CD4-positive, alpha-beta T cell treated with Interleukin-17A for 4 hours (primary cell): ENCODE data around the gene MXRA7.

ENCODE experiments used
- DNase-seq: peaks from one replicate; pipeline ENCODE4 v3.0.0-alpha.2; 2020; ENCODE audit warnings: mixed read lengths

MXRA7 gene

DNA sequence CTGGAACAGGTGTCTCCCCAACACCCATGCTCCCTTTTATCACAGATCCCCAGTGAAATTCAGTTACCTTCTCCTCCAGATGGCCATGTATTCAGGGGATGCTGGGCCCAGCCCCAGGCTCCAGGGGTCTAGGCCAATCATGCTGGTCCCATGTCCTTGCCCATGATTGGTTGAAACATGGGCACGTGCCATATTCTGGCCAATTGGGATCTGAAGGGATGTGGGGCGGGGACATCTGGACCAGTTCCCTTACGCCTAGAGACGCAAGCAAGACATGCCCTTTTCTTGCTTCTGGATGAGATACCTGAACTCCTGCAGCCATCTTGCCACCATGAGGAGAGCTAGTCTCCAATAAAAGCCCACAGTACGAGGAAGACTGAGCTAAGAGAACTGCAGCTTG, 36.2 kb downstream of the MXRA7 start:
- no peak for DNase-seq

DNA sequence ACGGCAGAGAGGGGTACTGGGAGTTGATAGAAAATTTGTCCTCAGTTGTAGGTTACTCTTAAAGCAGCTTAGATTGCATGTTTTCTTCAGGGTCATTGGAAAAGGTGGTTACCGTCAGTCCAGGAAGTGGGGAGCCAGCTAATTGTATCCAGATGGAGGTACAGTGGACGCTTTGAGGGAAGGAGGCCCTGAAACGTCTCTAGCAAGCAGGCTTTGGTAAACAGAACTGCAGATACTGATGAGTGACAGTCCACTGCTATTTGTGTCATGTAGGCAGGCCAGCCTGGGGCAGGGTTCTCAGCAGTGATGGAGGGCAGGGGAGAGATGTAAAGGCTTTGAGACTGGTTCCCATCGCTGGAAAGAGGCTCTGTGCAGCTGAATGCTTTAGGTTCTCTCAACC, 37.0 kb downstream of the MXRA7 start:
- DNase-seq: no peak

DNA sequence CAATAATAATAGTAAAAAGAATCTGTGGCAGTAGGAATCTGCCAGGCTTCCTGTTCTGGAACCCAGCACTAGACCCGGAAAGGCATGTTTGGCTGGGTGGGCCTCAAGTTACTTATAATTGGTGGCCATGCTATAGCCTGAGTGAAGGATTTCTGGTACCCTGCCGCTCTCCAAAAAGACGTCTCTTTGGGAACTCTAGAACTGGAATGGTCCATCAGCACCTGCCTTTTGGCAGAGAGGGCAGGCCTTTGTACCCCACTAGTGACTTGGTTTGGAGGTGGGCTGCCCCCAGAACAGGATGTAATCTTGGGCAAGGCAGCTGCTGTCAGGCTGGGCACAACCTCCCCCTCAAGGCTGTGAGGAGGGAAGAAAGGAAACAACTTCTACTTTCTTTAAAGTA, 37.9 kb downstream of the MXRA7 start:
- no peak for DNase-seq

DNA sequence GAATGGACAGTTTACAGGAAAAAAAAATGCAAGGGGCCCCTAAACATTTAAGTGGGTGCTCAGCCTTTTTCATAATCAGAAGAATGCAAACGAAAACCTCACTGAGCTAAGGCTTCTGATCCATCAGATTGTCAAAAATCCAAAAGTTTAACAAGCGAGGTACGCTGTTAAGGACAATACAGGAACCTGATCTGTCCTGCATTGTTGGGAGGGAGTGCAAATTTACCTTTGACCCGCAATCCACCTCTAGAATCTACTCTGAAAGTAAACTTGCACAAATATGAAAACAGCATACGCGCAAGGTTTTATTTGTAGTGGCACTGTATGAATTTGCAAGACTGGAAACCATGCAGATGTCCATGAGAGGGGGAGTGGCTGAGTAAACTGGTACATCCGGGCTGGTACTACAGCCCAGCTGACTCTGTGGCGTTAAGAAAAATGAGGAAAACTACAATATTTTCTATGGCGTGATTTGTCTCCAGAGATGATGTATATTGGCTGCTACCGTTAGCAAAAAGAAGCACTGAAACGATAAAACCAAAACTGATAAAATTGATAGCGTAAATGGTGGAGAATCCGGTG, 38.4 kb downstream of the MXRA7 start:
- no peak for DNase-seq

DNA sequence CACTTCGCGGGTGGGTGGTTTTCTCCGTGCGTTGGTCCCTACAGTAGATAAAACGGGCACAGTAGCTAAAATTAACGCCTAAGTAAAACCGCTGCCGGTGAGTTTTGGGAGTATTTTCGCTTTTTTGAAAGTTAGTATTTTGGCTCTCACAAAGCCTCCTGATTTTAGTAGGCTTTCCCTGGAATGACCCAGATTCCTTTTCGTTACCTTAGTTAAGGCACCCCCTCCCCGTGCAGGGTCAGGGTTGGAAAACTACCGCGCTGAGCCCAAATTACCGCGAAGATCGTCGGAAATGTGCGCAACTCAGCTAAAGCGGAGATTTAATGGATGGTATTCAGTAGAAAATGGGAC, 38.9 kb downstream of the MXRA7 start:
- DNase-seq: no peak

DNA sequence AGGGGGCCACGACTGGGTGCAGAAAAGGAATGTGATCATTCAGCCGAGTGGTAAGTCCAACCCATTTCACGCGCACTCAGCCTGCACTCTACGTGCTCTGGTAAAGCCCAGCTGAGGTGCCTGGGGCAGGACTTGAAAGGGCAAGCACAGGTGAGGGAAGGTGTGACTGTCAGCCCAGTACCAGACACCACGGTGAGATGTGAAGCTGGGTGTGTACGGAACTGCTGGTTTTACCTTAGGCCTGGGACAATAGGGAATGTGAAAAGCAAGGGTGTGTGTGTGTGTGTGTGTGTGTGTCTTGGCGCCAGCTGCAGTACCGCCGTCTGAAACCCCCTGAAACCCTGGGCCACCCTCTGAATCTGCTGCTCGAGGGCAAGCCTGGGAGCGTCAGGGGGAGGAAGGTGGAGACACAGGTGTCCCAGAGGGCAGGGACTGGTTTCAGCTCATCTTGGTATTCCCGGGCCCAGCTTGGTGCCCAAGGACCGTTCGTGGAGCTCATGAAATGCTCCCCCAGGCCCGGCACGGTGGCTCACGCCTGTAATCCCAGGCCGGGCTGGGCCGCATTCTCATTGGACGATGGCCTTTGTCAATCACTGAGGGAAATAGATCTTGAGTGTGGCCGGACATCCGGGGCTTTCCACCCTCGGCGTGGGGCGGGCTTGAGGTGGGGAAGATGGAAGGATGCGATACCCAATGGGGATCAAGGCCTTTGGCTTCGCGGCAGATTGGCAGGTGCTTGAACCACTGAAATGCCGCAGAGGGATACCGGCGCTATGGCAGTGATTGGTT, 39.4 kb downstream of the MXRA7 start:
- DNase-seq: peak; percentile 98

DNA sequence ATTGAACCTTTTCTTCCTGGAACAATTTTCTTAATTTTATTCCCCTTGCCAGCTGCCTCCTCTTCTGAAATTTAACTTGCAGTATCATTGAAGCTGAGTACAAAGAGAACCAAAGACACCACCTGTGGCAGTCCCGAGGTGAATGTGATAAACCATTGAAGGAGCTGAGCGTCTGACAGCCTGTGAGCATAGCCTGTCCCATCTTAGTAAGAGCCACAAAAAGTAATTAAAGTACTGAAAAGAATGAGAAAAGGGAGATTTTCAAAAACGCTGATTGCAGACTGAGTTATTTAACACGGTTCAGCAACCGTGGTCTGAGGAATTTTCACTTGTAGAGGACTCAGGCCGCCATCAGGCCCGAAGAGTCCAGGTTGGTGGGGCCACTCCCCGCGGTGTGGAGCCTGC, 40.0 kb downstream of the MXRA7 start:
- DNase-seq: peak; percentile 21

DNA sequence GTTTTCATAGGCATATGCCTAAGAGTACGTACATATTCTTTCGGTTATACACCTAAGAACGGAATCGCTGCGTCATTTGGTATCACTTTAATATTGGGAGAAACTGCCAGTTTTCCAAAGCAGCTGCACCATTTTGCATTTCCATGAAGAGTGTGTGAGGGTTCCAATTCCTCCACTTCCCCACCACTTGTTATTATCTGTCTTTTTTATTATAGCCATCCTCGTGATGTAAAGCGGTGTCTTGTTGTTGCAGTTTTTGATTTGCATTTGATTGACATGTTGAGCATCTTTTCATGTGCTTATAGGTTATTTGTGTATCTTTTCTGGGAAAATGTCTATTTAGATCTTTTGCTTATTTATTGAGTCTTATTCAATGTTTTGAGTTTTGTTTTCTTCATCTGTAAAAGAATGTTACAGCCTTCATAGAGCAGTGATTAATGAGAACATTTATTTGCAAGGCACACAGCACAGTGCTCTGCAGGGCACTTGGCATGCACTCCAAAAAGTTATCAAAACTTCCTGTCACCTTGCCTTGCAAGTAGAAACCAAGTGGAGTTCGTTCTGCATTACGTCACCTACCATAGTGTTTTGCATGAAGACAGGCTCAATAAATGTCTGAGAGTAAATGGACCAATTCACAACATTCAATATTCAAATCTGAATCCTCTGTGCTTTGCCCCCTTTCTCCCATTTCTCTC, 40.6 kb downstream of the MXRA7 start:
- DNase-seq: peak; percentile 55

DNA sequence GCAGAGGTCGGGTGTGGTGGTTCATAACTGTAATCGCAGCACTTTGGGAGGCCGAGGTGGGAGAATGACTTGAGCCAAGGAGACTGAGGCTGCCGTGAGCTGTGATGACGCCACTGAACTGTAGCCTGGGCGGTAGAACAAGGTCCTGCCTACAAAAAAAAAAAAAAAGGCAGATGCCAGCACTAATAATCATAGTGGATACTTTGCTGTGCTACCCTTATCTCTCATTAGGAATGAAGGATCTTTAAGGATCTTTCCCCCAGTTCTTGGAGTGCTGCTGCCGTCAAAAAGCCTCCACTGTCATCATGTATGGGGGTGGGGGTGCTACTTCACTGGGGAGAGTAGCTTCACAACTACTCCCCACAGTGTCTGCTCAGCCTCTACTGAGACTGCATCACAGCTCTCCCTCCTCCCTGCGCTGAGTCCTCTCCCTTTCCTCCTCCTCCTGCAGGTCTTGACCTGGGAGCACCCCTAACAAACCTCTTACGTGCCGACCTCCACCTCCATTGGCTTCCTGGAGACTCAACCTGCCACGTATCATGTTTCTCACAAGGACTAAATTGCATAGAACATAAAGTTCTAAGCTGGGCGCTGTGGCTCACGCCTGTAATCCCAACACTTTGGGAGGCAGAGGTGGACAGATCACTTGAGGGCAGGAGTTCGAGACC, 42.8 kb downstream of the MXRA7 start:
- no peak for DNase-seq

DNA sequence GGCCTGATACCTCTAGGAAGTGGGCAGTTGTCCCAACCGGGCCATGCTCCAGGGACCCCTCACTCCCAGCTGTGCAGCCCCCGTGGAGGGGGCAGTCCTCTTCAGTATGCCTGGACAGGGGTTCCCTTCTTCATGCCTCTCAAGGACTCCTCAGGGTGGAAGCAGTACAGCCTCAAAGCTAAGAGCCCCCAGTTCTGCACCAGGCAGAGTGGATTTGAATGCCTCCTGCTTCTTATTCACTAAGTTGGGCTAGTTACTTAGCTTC, 43.3 kb downstream of the MXRA7 start:
- no peak for DNase-seq

DNA sequence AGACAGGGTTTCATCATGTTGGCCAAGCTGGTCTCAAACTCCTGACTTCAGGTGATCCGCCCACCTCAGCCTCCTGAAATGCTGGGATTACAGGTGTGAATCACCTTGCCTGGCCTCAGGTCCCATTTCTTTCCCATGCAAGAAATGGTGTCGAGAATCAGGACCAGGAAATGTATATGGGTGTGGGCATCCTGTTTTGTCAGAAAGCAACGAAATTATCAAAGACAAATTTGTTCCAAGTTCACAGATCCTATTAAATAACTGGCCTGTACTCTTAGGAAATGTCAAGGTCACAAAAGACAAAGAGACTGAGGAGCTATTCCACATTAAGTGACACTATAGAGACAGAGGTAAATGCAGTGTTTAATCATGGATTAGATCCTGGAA, 50.1 kb downstream of the MXRA7 start:
- no peak for DNase-seq

DNA sequence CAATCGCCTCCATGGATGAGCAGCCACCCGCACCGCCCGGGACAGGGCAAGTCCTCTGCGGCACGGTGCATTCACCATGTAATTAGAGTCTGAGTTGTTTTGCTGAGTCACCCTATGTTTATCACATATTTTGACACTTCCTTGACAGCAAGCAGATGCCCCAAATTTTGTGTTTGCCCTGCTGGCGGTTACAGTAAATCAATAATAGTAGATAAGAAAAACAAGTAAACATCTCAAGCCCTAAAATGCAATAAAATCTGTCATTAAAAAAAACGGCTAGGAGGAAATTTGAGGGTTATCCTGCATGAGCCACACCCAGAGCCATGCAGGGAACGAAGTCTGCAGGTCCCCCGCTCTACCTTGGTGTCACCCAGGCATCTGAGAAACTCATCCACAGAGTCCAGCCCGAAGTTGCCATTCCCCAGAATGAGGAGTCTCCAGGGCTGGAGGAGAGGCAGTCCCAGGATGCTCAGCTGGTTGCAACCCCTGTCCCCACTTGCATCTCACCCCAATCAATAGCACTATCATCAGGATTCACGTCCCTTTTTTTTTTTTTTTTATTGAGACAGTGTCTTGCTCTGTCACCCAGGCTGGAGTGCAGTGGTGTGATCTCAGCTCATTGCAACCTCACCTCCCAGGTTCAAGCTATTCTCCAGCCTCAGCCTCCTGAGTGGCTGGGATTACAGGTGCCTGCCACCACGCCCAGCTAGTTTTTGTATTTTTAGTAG, 50.7 kb downstream of the MXRA7 start:
- DNase-seq: peak; percentile 60

DNA sequence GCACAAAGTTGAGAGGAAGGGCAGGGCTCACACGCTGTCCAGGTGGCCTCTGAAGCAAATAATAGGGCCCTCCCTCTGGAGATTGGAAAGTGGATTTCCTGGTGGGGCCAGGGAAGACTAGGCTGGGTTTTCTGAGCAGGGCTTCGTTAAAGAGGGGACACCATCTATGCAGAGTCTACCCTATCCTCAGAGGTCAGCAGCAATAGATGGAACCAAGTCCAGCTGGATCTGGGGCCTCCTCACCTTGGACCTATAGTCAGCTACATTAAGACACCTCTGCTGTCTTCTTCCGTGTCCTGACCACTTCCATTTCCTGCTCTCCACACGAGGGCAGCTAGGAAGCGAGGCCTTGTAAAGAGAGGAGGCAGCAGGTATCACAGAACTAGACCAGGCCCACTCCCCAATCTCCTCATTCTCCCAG, 52.5 kb downstream of the MXRA7 start:
- peak; percentile 20 for DNase-seq

DNA sequence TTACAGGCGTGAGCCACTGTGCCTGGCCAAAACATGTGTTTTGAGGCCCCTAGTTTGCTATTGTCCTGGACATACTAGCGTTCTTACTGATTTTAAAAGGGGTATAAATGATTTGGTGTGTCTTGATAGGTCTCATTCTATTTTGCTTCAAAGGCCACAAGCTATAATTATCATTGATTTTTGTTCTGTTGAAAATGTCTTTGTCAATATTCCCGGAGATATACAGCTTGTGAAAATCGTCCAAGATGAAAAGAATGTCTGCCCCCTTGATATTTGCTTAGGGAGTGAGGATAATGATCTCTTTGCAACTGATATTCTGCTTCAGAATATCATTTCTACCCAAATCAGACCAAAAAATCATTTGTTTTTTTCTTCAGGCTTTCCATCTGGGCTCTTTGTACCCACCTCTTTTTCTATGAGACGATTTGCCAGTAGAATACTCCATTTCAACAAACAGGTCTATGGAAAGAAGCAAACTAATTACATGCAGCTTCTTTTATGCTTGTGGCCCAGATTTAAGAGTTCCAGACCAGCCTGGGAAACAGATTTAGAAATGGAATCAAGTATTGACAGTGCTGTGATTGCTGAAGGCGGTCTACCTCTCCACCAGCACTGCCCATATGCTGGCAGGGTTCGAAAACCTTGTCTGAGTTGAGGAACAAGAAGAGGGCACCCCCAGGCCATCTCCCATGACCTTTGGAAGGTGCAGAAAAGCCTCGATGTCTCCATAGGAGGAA, 53.1 kb downstream of the MXRA7 start:
- no peak for DNase-seq

DNA sequence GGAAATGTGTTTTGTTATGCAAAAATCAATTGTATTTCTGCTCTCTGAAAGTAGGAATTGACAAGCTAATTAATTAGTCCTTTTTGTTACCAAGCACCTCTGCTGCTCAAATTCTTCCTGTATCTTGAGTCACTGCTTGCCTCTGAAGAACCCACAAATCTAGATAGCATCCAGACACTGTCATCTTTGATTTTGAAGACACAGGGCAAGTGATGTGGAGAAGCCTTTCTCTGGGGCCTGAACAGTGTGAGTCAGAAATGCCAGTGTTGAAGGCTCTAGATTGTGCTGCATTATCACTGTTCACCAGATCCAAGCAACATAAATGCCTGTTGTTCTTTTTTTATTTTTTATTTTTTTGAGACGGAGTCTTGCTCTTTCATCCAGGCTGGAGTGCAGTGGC, 56.4 kb downstream of the MXRA7 start:
- peak; percentile 23 for DNase-seq

DNA sequence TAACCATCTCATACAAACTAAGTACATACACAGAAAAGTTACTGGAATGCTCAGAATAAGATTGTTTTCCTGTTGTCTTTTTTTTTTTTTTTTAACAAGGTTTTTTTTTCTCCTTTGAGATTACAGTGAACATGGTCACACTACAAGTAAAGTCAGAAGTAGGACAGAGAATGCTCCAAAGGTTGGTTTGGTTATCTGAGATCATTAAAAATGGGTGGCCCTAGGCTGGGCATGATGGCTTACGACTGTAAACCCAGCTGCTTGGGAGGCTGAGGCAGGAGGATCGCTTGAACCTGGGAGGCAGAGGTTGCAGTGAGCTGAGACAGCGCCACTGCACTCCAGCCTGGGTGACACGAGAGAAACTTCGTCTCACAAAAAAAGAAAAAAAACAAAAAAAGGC, 60.3 kb downstream of the MXRA7 start:
- DNase-seq: no peak

DNA sequence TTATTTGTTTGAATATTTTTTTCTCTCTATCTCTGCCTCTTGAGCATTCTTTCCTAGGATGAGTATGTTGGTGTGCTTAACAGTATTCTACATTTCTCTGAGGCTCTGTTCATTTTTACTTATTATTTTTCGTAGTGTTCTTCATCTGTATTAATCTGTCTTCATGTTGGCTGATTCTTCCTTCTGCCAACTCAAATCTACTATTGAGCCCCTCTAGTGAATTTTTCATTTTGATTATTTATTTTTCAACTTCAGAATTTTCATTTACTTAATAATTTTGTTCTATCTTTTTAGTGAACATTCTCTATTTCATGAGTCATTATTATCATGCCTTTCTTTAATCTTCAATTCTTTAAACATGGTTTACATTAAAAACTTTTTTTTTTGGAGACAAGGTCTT, 64.1 kb downstream of the MXRA7 start:
- DNase-seq: no peak

DNA sequence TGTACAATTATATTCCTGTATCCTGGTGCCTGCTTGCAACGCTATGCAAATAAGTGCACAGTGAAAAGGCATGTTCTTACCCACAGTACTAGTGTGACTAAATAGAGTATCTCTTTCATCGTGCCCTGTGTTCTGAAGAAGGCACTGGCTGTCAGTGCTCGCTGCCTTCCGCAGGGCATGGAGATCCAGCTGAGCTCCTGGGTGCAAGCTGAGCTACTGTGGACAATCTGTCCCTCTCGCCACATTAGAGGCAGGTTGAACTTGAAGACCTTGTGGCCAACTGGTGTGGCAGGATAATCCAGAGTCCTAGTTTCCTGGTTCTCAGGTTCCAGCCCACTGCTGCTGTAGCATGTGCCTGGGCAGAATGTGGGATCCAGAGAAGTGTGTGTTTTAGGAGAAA, 65.3 kb downstream of the MXRA7 start:
- no peak for DNase-seq

DNA sequence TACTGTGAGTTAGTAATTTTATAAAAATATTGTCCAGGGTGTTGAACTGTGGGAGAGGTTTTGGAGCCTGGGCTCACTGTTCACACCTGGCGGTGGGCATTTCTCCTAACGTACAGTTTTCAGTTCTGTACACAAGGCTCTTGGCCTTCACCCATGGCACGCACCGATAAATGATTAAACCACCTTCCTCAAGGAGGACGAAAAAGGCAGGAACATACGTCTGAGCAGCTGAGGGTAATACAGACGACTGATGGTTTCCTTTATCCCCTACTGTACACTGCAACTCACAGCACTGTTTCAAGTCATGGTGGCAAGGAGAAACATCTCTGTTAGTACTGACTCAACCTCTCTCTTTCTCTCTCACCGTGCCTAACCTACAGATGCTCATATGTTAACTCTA, 65.8 kb downstream of the MXRA7 start:
- DNase-seq: no peak

DNA sequence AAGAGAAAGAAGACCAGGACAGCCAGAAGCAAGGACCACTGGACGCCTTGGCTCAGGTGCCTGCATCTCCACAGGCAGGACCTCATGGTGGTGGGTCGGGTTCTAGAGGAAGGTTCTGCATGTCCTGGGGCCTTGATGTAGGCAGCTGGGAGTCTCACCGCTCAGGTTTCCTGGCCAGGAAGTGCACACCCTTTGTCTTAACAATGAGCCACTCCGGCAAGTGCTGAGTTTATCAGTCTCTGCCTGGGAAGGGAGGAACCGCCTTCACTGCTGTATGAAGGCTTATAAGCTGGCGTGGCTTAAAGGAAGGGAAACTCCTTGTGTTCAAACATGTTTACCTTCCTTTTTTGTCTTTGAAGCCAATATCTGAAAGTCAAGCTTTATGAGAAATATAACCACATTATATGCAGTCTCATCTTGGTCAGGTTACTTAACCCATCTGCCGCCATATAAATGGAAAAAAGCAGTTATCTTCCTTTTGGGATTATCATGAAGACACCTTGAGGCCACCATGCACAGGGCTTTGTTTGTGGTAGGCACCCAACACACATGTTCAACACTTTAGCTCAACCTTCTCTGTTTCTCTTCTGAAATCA, 67.1 kb downstream of the MXRA7 start, which contains the start of gene ST6GALNAC1:
TSS of gene ST6GALNAC1 (minus strand) at position 205 of the 596 bp plus-strand sequence. CDS start at position 86, 119 bp downstream.
- DNase-seq: peak; percentile 72

DNA sequence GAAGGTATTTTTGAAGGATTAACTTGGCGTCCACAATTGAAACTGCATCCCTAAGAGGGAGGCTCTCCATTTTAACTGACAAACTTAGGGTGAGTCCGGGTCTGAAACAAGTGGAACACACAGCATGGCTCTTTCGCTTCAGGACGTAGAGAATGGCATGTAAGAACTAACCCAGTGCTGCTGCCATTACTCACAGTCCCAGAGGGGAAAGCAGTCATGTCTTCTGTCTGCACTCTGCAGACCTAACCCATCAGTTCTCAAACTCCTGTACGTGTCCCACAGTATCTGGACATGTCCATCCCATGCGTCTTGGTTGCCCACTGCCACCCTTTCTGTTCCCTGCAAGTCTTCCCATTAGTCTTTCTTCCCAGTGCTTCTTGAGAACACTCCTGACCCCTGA, 67.8 kb downstream of the MXRA7 start:
- DNase-seq: peak; percentile 24

DNA sequence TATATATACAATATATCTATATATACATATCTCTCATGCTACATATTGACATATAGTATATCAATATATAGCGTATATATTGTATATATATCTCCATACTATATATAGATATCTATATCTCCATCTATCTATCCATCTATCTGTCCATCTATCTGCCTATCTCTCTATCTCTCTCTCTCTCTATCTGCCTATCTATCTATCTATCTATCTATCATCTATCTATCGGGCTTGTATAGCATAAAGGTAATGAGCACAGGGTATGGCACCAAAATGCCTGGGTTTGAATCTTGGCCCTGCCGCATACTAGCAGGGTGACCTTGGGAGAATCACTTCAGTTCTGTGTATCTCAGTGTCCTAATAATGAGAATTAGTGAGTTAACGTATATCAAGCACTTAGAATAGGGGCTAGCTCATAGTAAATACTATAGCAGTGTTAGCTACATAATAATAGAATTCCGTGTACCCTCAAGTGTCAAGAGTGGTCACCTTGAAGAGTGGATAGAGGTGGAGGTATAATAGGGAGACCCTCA, 68.7 kb downstream of the MXRA7 start:
- DNase-seq: no peak
